B cell (primary cell): ENCODE data around the gene PSMA3. TPM values are rescaled to one million over a fixed set of nuclear protein-coding genes. Genes with fewer than 3 reads are reported as not detected.
"Not testable (repeated sequence)": the region's sequence is repeated elsewhere in the genome, so short reads cannot be mapped to it uniquely, and the experiment has no call there.

Experiments
- ATAC-seq: fragments of 200-7000 bp; cut with Tn5 transposase; one replicate; pipeline ENCODE4 v1.10.0; 2021; ENCODE audit warnings: low read depth, mild to moderate bottlenecking, moderate number of reproducible peaks, moderate library complexity
- CTCF ChIA-PET: fragments of 350-600 bp; sonication (Branson Sonifier 250); formaldehyde crosslinking; loops from one replicate; lab custom pipeline; 2021; ENCODE audit warnings: antibody characterized with exemption, inconsistent platforms; lab: Charles Lee
- POLR2A ChIA-PET: fragments of 350-600 bp; sonication (Branson Sonifier 250); formaldehyde crosslinking; loops from one replicate; lab custom pipeline; 2021; ENCODE audit warnings: antibody characterized with exemption; lab: Charles Lee
- DNase-seq: peaks from one replicate; pipeline ENCODE4 v3.0.0; 2013
- H2AFZ ChIP-seq: 2 replicates; pipeline ENCODE4 v1.6.1; 2012; ENCODE audit warnings: mild to moderate bottlenecking, low read depth, low read length; ENCODE audit not compliant: insufficient read depth, poor library complexity, severe bottlenecking
- H3K27ac ChIP-seq, 2 donors: 1 replicate in 1 of 2; 2 replicates in 1 of 2; pipeline ENCODE4 v1.5.1; 2012 to 2013; ENCODE audit warnings: low read length in 2 of 2, mild to moderate bottlenecking in 2 of 2, moderate library complexity in 1 of 2
- H3K27me3 ChIP-seq, 4 experiments: fragments of 200-600 bp in 1 of 4; sonication (generic) in 1 of 4; replicated peaks in 1 of 4; 1 replicate in 2 of 4; 2 replicates in 2 of 4; pipeline versions ENCODE4 v1.6.1 to v1.7.0; 2013 to 2016; ENCODE audit warnings: low read length in 3 of 4, mild to moderate bottlenecking in 2 of 4, mixed read lengths in 1 of 4, moderate library complexity in 1 of 4; ENCODE audit not compliant: insufficient read depth in 4 of 4, control insufficient read depth in 3 of 4; ENCODE audit errors: control extremely low read depth in 1 of 4
- H3K36me3 ChIP-seq, 2 experiments: replicated peaks in 1 of 2; 1 replicate in 1 of 2; 2 replicates in 1 of 2; pipeline versions ENCODE4 v1.6.1 to v1.7.1; 2013; ENCODE audit warnings: low read length in 1 of 2; ENCODE audit not compliant: insufficient read depth in 2 of 2, control insufficient read depth in 1 of 2; ENCODE audit errors: control extremely low read depth in 1 of 2, extremely low read depth in 1 of 2
- H3K4me1 ChIP-seq, 2 donors: fragments of 200-600 bp in 1 of 2; sonication (generic) in 1 of 2; 1 replicate in 1 of 2; 2 replicates in 1 of 2; pipeline versions ENCODE4 v1.5.1 to v1.6.1; 2013 to 2017; ENCODE audit warnings: low read length in 2 of 2; ENCODE audit not compliant: control insufficient read depth in 2 of 2, insufficient read depth in 2 of 2
- H3K4me2 ChIP-seq: replicated peaks from 2 replicates; pipeline ENCODE3; 2012; ENCODE audit warnings: mild to moderate bottlenecking, low read depth, low read length; ENCODE audit not compliant: poor library complexity, severe bottlenecking
- H3K4me3 ChIP-seq, 5 experiments: fragments of 200-600 bp in 1 of 5; sonication (generic) in 1 of 5; 1 replicate in 3 of 5; 2 replicates in 2 of 5; pipeline versions ENCODE4 v1.5.1 to v1.7.0; 2011 to 2016; ENCODE audit warnings: low read length in 4 of 5, mild to moderate bottlenecking in 4 of 5, low read depth in 2 of 5, control low read depth in 1 of 5, moderate library complexity in 1 of 5; ENCODE audit not compliant: insufficient read depth in 1 of 5; ENCODE audit errors: control extremely low read depth in 1 of 5, extremely low read depth in 1 of 5
- H3K79me2 ChIP-seq: fragments of 200-600 bp; sonication (generic); one replicate; pipeline ENCODE4 v1.6.0; 2016; ENCODE audit warnings: low read length; ENCODE audit not compliant: control insufficient read depth, insufficient read depth
- H3K9ac ChIP-seq: fragments of 200-600 bp; sonication (generic); 2 replicates; pipeline ENCODE4 v1.6.1; 2017; ENCODE audit warnings: mild to moderate bottlenecking, low read length, moderate library complexity
- H3K9me3 ChIP-seq, 3 donors: one replicate each; pipeline versions ENCODE4 v1.6.1 to v1.7.1; 2013; ENCODE audit warnings: low read length in 2 of 3; ENCODE audit not compliant: control insufficient read depth in 2 of 3, insufficient read depth in 1 of 3; ENCODE audit errors: control extremely low read depth in 1 of 3
- H4K20me1 ChIP-seq: 2 replicates; pipeline ENCODE4 v1.6.0; 2012; ENCODE audit warnings: mild to moderate bottlenecking, low read length; ENCODE audit not compliant: insufficient read depth, control insufficient read depth, poor library complexity, severe bottlenecking
- H3K27ac Mint-ChIP-seq: one replicate; pipeline ENCODE4 v1.8.0; 2021; ENCODE audit warnings: mixed read lengths
- H3K27me3 Mint-ChIP-seq: one replicate; pipeline ENCODE4 v1.8.0; 2021; ENCODE audit warnings: mixed read lengths
- H3K4me1 Mint-ChIP-seq: one replicate; pipeline ENCODE4 v1.8.0; 2021; ENCODE audit warnings: mixed read lengths
- H3K4me3 Mint-ChIP-seq: one replicate; pipeline ENCODE4 v1.8.0; 2021; ENCODE audit warnings: mixed read lengths
- H3K9me3 Mint-ChIP-seq: one replicate; pipeline ENCODE4 v1.8.0; 2022; ENCODE audit warnings: mixed read lengths; ENCODE audit not compliant: insufficient read depth
- CTCF ChIP-seq: fragments of 200-600 bp; IDR thresholded peaks from one replicate; pipeline ENCODE4 v1.8.0; 2022; ENCODE audit warnings: antibody characterized with exemption, mild to moderate bottlenecking
- EZH2 ChIP-seq: IDR thresholded peaks from 2 replicates; pipeline ENCODE4 v1.6.1; 2012; ENCODE audit warnings: borderline replicate concordance, low read depth, mild to moderate bottlenecking, moderate library complexity, low read length; ENCODE audit not compliant: insufficient read depth, poor library complexity, severe bottlenecking
- WGBS: methylation state at CpG from one replicate; pipeline ENCODE4 v1.1.5; 2013; ENCODE audit warnings: missing lambda C conversion rate; ENCODE audit not compliant: insufficient coverage; 5-methylcytosine and 5-hydroxymethylcytosine counted together
- intact Hi-C: fragments of 100-400 bp; cut with micrococcal nuclease; formaldehyde crosslinking; loops from one replicate; pipeline ENCODE4 v1.10.0; 2022
- polyA plus RNA-seq: library from polyadenylated mRNA; depleted of rRNA; stranded (reverse); fragments of >200 nt; gene quantifications from 2 replicates; pipeline ENCODE4 v1.2.3, GENCODE V29; 2012
- total RNA-seq, 2 donors: library from RNA; stranded (reverse); fragments of 120-200 nt in 1 of 2; gene quantifications; 1 replicate in 1 of 2; 2 replicates in 1 of 2; pipeline versions ENCODE4 v1.2.3 to v1.2.4, GENCODE V29; 2013 to 2022

PSMA3 gene
- total and polyA plus RNA-seq, 2 donors (not counting 1 experiment from before 2014, with no cell fraction given) = 57.3 to 99.2 TPM

DNA sequence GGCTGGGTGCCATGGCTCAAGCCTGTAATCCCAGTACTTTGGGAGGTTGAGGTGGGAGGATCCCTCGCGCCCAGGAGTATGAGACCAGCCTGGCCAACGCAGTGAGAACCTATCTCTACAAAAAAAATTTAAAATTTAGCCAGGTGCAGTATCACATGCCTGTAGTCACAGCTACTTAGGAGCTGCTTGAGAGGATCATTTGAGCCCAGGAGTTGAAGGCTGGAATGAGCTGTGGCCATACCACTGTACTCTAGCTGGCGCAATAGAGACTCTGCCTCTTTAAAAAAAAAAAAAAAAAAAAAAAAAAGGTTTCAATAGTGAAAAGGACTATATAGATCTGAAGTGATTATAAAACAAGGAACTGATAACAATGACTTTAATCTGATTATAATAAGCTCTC, 13.5 kb downstream of the PSMA3 start:
- Histone ChIP-seq H3K79me2 (peaks cover 37% of the 10 kb centered on the region), H3K9ac (no peak overlapping the region), H3K4me3 (no peak overlapping the region), H2AFZ (no peak overlapping the region), H3K4me1 (no peaks in the 10 kb centered on the region), H3K27me3 (no peaks in the 10 kb centered on the region), H3K4me2 (no peak overlapping the region), H3K27ac (peak overlapping the region in 1 of 2 donors; percentile 9), H4K20me1 (peaks cover 28% of the 10 kb centered on the region), H3K9me3 (no peaks in the 10 kb centered on the region), H3K36me3 (peaks cover 7 to 70% of the 10 kb centered on the region in 2 experiments)
- Mint-ChIP-seq H3K27ac (no peak overlapping the region), H3K27me3 (no peaks in the 10 kb centered on the region), H3K4me3 (no peak overlapping the region), H3K4me1 (no peaks in the 10 kb centered on the region), H3K9me3 (no peaks in the 10 kb centered on the region)
- POLR2A ChIA-PET = no interaction called here
- TF ChIP-seq CTCF (no peak), EZH2 (no peak)
- CTCF ChIA-PET = no interaction called here
- no CpG with 5 or more reads among the region's 4 CpGs for WGBS
- ATAC-seq (no peak), DNase-seq (no peak)
- intact Hi-C loops = no loop called here

DNA sequence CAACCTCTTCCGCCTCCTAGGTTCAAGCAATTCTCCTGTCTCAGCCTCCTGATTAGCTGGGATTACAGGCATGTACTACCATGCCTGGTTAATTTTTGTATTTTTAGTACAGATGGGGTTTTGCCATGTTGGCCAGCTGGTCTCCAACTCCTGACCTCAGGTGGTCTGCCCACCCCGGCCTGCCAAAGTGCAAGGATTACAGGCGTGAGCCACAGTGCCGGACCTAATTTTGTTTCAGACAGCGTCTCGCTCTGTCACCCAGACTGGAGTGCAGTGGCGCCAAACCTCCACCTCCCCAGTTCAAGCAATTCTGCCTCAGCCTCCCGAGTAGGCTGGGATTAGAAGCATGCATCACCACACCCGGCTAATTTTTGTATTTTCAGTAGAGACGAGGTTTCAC, 17.4 kb downstream of the PSMA3 start:
- H3K4me3 ChIP-seq, intact Hi-C loops, H3K9me3 Mint-ChIP-seq, H3K4me1 Mint-ChIP-seq, CTCF ChIA-PET, H3K4me2 ChIP-seq, H3K9me3 ChIP-seq, DNase-seq, H3K27ac Mint-ChIP-seq, H3K9ac ChIP-seq, H3K4me3 Mint-ChIP-seq, ATAC-seq, H3K27me3 ChIP-seq, POLR2A ChIA-PET, H2AFZ ChIP-seq, H3K27ac ChIP-seq, H3K4me1 ChIP-seq, H3K27me3 Mint-ChIP-seq: not testable (repeated sequence)
- Histone ChIP-seq H3K36me3 (peaks cover 17 to 76% of the 10 kb centered on the region in 2 experiments), H3K79me2 (peaks cover 10% of the 10 kb centered on the region), H4K20me1 (peaks cover 12% of the 10 kb centered on the region)
- 97% methylated on average over 9 of the region's 10 CpGs for WGBS
